VCaP (cell line): ENCODE measurements around the gene ATXN1.
"Not testable (repeated sequence)": the region's sequence is repeated elsewhere in the genome, so short reads cannot be mapped to it uniquely, and the experiment has no call there.

Experiments
- H3K27ac ChIP-seq: fragments of 450-650 bp; 2 replicates; pipeline ENCODE4 v1.5.1; 2017
- CTCF ChIP-seq: fragments of 450-650 bp; conservative IDR thresholded peaks from 2 replicates; pipeline ENCODE4 v1.5.1; 2017; ENCODE audit warnings: mild to moderate bottlenecking, moderate library complexity

ATXN1 gene

GRCh38 chr6:16630026-16630643 is 131.1 kb downstream of the ATXN1 start:
- no peak for TF ChIP-seq CTCF

GRCh38 chr6:16628580-16628979 is 132.7 kb downstream of the ATXN1 start:
- H3K27ac ChIP-seq: not testable (repeated sequence)

More at GRCh38 chr6:16630026-16630643, 131.1 kb downstream of the ATXN1 start:
- H3K27ac ChIP-seq: no peak overlapping the region

DNA sequence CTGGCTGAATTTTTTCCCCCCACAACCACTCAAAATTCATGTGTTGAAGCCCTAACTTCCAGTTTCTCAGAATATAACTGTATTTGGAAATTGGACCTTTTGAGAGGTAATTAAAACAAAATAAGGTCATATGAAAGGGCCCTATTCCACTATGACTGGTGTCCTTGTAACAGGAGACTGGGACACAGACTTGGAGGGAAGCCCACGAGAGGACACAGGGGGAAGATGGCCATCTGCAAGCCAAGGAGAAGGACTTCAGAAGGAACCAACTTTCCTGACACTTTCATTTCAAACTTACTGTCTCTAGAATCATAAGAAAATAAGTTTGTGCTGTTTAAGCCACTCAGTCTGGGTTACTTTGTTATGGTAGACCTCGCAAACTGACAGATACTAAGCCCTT is 134.6 kb downstream of the ATXN1 start:
- no peak for TF ChIP-seq CTCF
- H3K27ac ChIP-seq: no peak overlapping the region

DNA sequence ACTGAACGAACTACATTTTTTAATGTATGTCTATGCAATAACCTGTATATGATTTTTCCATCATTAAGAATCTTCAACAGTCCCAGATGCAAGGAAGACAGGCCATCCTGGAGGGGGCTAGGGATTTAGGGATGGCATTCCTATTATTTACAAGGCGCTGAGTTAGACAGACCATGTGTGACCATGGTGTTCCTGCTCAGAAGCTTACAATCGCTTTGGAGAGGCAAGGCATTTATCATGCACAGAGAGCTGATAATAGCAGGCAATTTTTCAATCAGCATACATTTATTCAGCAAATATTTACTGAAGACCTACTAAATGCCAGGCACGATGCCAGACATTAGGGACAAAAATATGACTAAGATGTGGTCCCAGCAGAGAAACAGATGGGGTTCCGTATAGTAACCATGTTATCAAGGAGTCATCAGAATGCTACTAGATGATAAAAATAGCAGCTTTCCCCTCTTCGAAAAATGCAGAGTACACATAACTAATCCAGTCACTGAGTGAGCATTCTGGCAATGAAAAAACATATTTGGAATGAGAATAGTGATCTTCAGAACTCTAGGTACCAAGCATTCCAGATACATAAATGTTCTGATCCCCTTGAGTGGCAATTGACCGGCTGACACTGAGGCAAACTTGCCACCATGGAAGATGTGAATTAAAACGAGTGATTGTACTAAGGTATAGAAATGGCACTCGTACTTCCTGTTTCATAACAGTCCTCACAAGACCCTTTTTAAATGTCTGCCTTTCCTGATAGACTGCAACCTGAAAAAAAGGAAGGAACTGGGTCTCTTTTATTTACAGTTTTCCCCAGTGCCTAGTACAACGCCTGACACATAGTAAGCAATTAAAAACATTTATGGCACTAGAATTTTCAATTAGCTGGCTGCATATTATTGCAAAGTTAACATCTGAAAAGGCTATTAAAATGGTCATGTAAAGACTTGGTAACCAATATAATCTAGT is 135.7 kb downstream of the ATXN1 start:
- no peak overlapping the region for H3K27ac ChIP-seq
- TF ChIP-seq CTCF: no peak

DNA sequence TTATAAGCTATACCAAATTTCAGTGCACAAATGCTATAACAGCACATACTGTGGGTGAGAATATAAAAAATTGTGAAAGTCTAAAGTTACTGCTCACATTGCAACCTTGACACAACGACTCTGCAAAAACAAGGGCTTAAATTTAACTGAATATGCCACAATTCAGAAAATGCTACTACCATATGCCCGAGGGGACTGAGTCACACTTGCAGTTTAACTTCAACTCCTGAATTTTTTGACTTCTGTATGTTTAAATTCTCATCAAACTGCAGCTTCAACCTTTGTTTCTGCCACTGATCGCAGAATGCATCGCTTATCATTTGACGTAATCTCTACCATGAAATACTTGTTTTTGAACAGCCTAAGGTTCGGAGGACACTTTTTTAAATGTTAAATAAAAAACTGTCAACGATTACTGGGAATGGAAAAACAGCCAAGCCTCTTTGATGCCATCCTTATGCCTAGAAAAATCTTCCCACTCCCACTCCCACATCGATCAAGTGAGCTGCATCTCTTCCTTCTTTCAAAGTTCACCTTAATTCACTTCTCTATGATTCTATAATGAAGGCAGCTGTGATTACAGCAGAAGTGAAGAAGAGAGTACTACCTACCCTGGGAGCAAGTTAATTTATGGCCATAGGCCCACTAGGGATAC is 136.5 kb downstream of the ATXN1 start:
- H3K27ac ChIP-seq: no peak overlapping the region
- TF ChIP-seq CTCF: no peak

- TF ChIP-seq CTCF: no peak
- H3K27ac ChIP-seq: no peak overlapping the region
Measured at GRCh38 chr6:16623731-16624130, 137.5 kb downstream of the ATXN1 start.

DNA sequence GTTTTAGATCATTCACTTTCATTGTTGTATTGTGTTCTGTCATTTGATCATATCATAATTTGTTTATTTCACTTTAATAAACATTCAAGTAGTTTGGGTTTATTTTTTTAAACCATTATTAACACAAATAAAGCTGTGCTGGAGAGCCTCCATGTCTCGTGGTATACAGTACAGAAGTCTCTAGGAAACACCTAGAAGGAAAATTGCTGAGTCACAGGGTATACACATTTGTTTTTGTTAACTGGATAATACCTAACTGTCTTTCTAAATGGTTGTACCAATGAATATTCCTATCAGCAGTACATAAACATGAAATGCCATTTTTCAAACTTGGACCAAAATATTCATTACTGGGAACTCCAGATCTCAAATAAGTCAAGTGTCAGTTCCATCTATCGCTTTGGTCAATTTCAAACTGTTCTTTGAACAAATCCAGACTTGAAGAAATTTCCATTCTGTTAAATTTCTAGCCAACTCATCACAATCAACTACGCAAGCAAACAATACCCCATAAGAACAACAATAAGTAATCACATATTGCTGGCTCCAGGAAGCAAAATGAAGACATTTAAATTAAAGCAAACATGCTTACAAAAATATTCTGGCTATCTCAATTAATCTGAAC is 138.1 kb downstream of the ATXN1 start:
- no peak for TF ChIP-seq CTCF
- no peak overlapping the region for H3K27ac ChIP-seq
